IMR-90 (cell line): ENCODE measurements around the gene KLHL8. TPM values are rescaled to one million over a fixed set of nuclear protein-coding genes. Genes with fewer than 3 reads are reported as not detected.

Experiments
- ATAC-seq: fragments of 200-7000 bp; cut with Tn5 transposase; 2 replicates; pipeline ENCODE4 v1.9.1; 2020; ENCODE audit warnings: low read depth, mild to moderate bottlenecking, moderate library complexity
- BruUV-seq: library from RNA; stranded (reverse); fragments of 400-500 nt; replicated peaks from 2 replicates; lab custom pipeline; 2021; lab: Mats Ljungman, UMichigan
- CTCF ChIA-PET: fragments of 300-600 bp; formaldehyde crosslinking; extraction: SDS; loops from one replicate; lab custom pipeline; 2021; ENCODE audit warnings: antibody characterized with exemption; lab: Yijun Ruan, JAX
- POLR2A ChIA-PET: fragments of 300-600 bp; sonication (Branson Sonifier 250); formaldehyde crosslinking; loops from one replicate; lab custom pipeline; 2022; ENCODE audit warnings: antibody characterized with exemption; ENCODE audit not compliant: unreplicated experiment; lab: Charles Lee
- DNase-seq: peaks from one replicate; pipeline ENCODE4 v3.0.0; 2013
- H2AFZ ChIP-seq: replicated peaks from 2 replicates; pipeline ENCODE3; 2013; ENCODE audit warnings: low read length, mild to moderate bottlenecking; ENCODE audit not compliant: poor library complexity
- H2AK5ac ChIP-seq: 2 replicates; pipeline ENCODE4 v1.6.1; 2013; ENCODE audit warnings: low read depth, low read length, inconsistent platforms
- H2AK9ac ChIP-seq: replicated peaks from 2 replicates; pipeline ENCODE3; 2013; ENCODE audit warnings: mild to moderate bottlenecking, low read depth, low read length, moderate library complexity; ENCODE audit not compliant: poor library complexity
- H2BK120ac ChIP-seq: 2 replicates; pipeline ENCODE4 v1.6.1; 2013; ENCODE audit warnings: low read depth, low read length, inconsistent platforms
- H2BK15ac ChIP-seq: 3 replicates; pipeline ENCODE4 v1.6.1; 2013; ENCODE audit warnings: low read depth, low read length, inconsistent platforms
- H2BK20ac ChIP-seq: 2 replicates; pipeline ENCODE4 v1.6.1; 2013; ENCODE audit warnings: low read depth, mild to moderate bottlenecking, inconsistent platforms, low read length, moderate library complexity
- H2BK5ac ChIP-seq: 2 replicates; pipeline ENCODE4 v1.6.1; 2013; ENCODE audit warnings: mild to moderate bottlenecking, low read depth, low read length, inconsistent platforms; ENCODE audit not compliant: poor library complexity, severe bottlenecking
- H3K14ac ChIP-seq: replicated peaks from 2 replicates; pipeline ENCODE4 v1.6.1; 2013; ENCODE audit warnings: low read depth, low read length, inconsistent platforms
- H3K18ac ChIP-seq: 2 replicates; pipeline ENCODE4 v1.6.1; 2013; ENCODE audit warnings: low read depth, low read length, control low read depth
- H3K23ac ChIP-seq: 2 replicates; pipeline ENCODE4 v1.6.1; 2013; ENCODE audit warnings: low read depth, low read length, inconsistent platforms
- H3K27ac ChIP-seq: 2 replicates; pipeline ENCODE4 v1.5.1; 2013; ENCODE audit warnings: mild to moderate bottlenecking, control low read depth, low read length; ENCODE audit not compliant: insufficient read depth
- H3K27me3 ChIP-seq: 2 replicates; pipeline ENCODE4 v1.6.1; 2013; ENCODE audit warnings: low read length; ENCODE audit not compliant: control insufficient read depth, insufficient read depth
- H3K36me3 ChIP-seq: 2 replicates; pipeline ENCODE4 v1.6.1; 2013; ENCODE audit warnings: low read length, mixed read lengths; ENCODE audit not compliant: control insufficient read depth, insufficient read depth
- H3K4ac ChIP-seq: 2 replicates; pipeline ENCODE4 v1.6.1; 2013; ENCODE audit warnings: low read depth, low read length, inconsistent platforms
- H3K4me1 ChIP-seq: 2 replicates; pipeline ENCODE4 v1.6.1; 2013; ENCODE audit warnings: low read length, mixed read lengths; ENCODE audit not compliant: control insufficient read depth, insufficient read depth
- H3K4me2 ChIP-seq: 2 replicates; pipeline ENCODE4 v1.6.1; 2013; ENCODE audit warnings: low read depth, mild to moderate bottlenecking, control low read depth, low read length, moderate library complexity
- H3K4me3 ChIP-seq: 2 replicates; pipeline ENCODE4 v1.5.1; 2013; ENCODE audit warnings: low read depth, mild to moderate bottlenecking, control low read depth, low read length, moderate library complexity; ENCODE audit not compliant: insufficient read depth
- H3K56ac ChIP-seq: 2 replicates; pipeline ENCODE4 v1.6.1; 2013; ENCODE audit warnings: low read length, inconsistent platforms; ENCODE audit not compliant: insufficient read depth; ENCODE audit errors: extremely low read depth
- H3K79me1 ChIP-seq, 2 experiments: 2 replicates each; pipeline ENCODE4 v1.6.1; 2013; ENCODE audit warnings: low read length in 2 of 2, inconsistent platforms in 1 of 2, low read depth in 1 of 2
- H3K9ac ChIP-seq: 2 replicates; pipeline ENCODE4 v1.6.1; 2013; ENCODE audit warnings: low read depth, low read length, control low read depth
- H3K9me1 ChIP-seq: 2 replicates; pipeline ENCODE4 v1.6.1; 2013; ENCODE audit warnings: low read length, inconsistent platforms; ENCODE audit not compliant: insufficient read depth
- H3K9me3 ChIP-seq: 2 replicates; pipeline ENCODE4 v1.6.1; 2013; ENCODE audit warnings: low read length; ENCODE audit not compliant: control insufficient read depth, insufficient read depth
- H4K20me1 ChIP-seq: 2 replicates; pipeline ENCODE4 v1.6.1; 2013; ENCODE audit warnings: low read length, inconsistent platforms; ENCODE audit not compliant: insufficient read depth
- H4K5ac ChIP-seq: 2 replicates; pipeline ENCODE4 v1.6.1; 2013; ENCODE audit warnings: mild to moderate bottlenecking, low read depth, low read length, control low read depth
- H4K8ac ChIP-seq, 2 experiments: 2 replicates each; pipeline ENCODE4 v1.6.1; 2013; ENCODE audit warnings: low read depth in 2 of 2, low read length in 2 of 2, control low read depth in 1 of 2, inconsistent platforms in 1 of 2
- H4K91ac ChIP-seq: 2 replicates; pipeline ENCODE4 v1.6.1; 2013; ENCODE audit warnings: low read depth, low read length, inconsistent platforms; ENCODE audit not compliant: insufficient read depth
- CEBPB ChIP-seq: IDR thresholded peaks from 2 replicates; pipeline ENCODE4 v1.6.1; 2012; ENCODE audit warnings: low read depth, low read length, improper control_type of control experiment
- NFE2L2 ChIP-seq: fragments of 150-350 bp; IDR thresholded peaks from 2 replicates; pipeline ENCODE4 v1.6.1; 2016; ENCODE audit warnings: low read depth, mild to moderate bottlenecking, low read length
- WGBS, 2 experiments: methylation state at CpG; one replicate each; pipeline versions ENCODE4 v1.1.5 to v1.1.7; 2013; ENCODE audit warnings: missing lambda C conversion rate in 2 of 2; ENCODE audit not compliant: insufficient read length in 1 of 2; ENCODE audit errors: extremely low coverage in 2 of 2; 5-methylcytosine and 5-hydroxymethylcytosine counted together
- dilution Hi-C: fragments of 300-500 bp; cut with HindIII; formaldehyde crosslinking; loops from one replicate; pipeline ENCODE4 v1.14.3; 2018; ENCODE audit warnings: low sequenced_read_pairs; ENCODE audit not compliant: unreplicated experiment
- in situ Hi-C: fragments of 300-500 bp; cut with MboI; formaldehyde crosslinking; loops from 3 replicates; pipeline ENCODE4 v1.14.3; 2019; ENCODE audit warnings: low sequenced_read_pairs, inconsistent platforms, mixed read lengths
- intact Hi-C: fragments of 100-400 bp; cut with micrococcal nuclease; formaldehyde crosslinking; loops from 2 replicates; pipeline ENCODE4 v1.10.0; 2022
- polyA plus RNA-seq, 3 experiments: library from polyadenylated mRNA; depleted of rRNA; stranded (reverse); fragments of >200 nt; gene quantifications; 2 replicates each; pipeline ENCODE4 v1.2.3, GENCODE V29; 2012; ENCODE audit warnings: low replicate concordance in 1 of 3
- total RNA-seq: library from RNA; depleted of rRNA; stranded (reverse); fragments of >200 nt; gene quantifications from 2 replicates; pipeline ENCODE4 v1.2.3, GENCODE V29; 2012
- TF ChIP-seq, protein P1 (sequence below): fragments of 150-350 bp; IDR thresholded peaks from 2 replicates; pipeline ENCODE4 v1.6.1; 2016; ENCODE audit warnings: low read depth, mild to moderate bottlenecking, low read length, moderate library complexity, borderline replicate concordance

The KLHL8 gene
- total and polyA plus RNA-seq, 2 of the 4 experiments (the other 2 are of a cell fraction) = 3.1 to 9.5 TPM

DNA sequence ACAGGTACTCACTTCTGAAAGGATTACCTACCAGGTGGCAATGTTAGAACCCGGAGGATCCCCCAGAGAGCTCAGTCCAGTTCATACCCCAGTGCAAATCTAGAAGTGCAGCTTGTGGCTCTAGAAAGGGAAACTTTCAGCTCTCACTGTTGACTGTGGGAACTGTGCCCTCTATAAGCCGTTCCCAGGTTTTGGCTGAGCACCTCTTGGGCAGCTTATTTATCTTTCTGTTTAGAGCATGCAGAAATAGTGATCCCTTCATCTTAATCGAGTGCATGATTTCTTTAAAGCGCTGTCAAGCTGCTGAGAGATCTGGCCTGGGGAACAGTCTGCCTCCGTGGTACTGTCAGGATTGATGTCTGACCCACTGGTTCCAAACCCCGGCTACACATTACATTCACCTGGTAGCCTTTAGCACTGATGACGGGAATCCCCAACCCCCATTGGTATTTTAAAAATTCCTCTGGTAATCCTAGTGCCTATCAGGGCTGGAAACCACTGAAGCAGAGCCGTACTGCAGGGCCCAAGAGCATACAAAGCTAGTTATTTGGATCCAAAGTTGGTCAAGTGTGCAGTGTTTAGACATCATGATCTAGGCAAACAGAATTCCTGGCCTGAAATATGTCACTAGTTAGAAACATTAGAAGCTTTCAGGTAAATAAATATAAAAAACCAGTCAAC, 103.2 kb downstream of the KLHL8 start:
- no peaks in the 10 kb centered on the region for H3K9me3 ChIP-seq
- ATAC-seq (no peak), DNase-seq (no peak)
- H4K5ac ChIP-seq = peak overlapping the region; percentile 8; the same call in 1 of the 2 replicates
- POLR2A ChIA-PET = no interaction called here
- H3K36me3 ChIP-seq = peaks cover 19% of the 10 kb centered on the region
- peaks cover 26% of the 10 kb centered on the region for H3K4me1 ChIP-seq
- H2AFZ ChIP-seq = no peak overlapping the region
- H3K27me3 ChIP-seq = no peaks in the 10 kb centered on the region
- no peak overlapping the region for H3K4me2 ChIP-seq
- no peak overlapping the region for H3K18ac ChIP-seq
- CTCF ChIA-PET = interaction anchor here (0.8 kb wide), 1 partner anchor 118 kb away, joined by 4 read pairs; no protein-coding TSS in a partner anchor
- H3K4me3 ChIP-seq = no peak overlapping the region
- no peaks in the 10 kb centered on the region for H4K20me1 ChIP-seq
- H3K14ac ChIP-seq = no peak overlapping the region
- H2BK5ac ChIP-seq = peak overlapping the region; percentile 5
- no TSS peak for BruUV-seq
- H3K56ac ChIP-seq = no peak overlapping the region
- no peak overlapping the region for H4K91ac ChIP-seq
- dilution Hi-C loops (no loop called here), intact Hi-C loops (loop anchor here (5.0 kb wide), 1 partner anchor 175 kb away; no protein-coding TSS in a partner anchor), in situ Hi-C loops (loop anchor here (25.0 kb wide), 1 partner anchor 630 kb away; no protein-coding TSS in a partner anchor)
- 60% methylated on average over 2 of the region's 8 CpGs; no CpG with 5 or more reads in 1 of the 2 experiments for WGBS, 2 experiments
- H3K9ac ChIP-seq = no peak overlapping the region
- peaks cover 36 to 45% of the 10 kb centered on the region in 2 experiments for H3K79me1 ChIP-seq
- no peak overlapping the region for H2AK5ac ChIP-seq
- H3K23ac ChIP-seq = no peak overlapping the region
- no peak overlapping the region for H3K27ac ChIP-seq
- H2BK15ac ChIP-seq = no peak overlapping the region; the same call in 2 of the 3 replicates
- no peak overlapping the region for H2AK9ac ChIP-seq
- H2BK20ac ChIP-seq = no peak overlapping the region
- peaks cover 16% of the 10 kb centered on the region for H3K9me1 ChIP-seq
- TF ChIP-seq CEBPB = no peak
- no peak for TF ChIP-seq NFE2L2
- TF ChIP-seq, protein P1, sequence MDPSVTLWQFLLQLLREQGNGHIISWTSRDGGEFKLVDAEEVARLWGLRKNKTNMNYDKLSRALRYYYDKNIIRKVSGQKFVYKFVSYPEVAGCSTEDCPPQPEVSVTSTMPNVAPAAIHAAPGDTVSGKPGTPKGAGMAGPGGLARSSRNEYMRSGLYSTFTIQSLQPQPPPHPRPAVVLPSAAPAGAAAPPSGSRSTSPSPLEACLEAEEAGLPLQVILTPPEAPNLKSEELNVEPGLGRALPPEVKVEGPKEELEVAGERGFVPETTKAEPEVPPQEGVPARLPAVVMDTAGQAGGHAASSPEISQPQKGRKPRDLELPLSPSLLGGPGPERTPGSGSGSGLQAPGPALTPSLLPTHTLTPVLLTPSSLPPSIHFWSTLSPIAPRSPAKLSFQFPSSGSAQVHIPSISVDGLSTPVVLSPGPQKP = no peak
- H2BK120ac ChIP-seq = no peak overlapping the region
- no peak overlapping the region for H3K4ac ChIP-seq
- 0 out of 4 replicates have a peak overlapping the region, but pooled peaks of 1 of the 2 experiments have one; percentile 4 for H4K8ac ChIP-seq
